ENCODE measurements around the gene ELF2.
"Not testable (repeated sequence)": the region's sequence is repeated elsewhere in the genome, so short reads cannot be mapped to it uniquely, and the experiment has no call there.

The ELF2 gene

DNA sequence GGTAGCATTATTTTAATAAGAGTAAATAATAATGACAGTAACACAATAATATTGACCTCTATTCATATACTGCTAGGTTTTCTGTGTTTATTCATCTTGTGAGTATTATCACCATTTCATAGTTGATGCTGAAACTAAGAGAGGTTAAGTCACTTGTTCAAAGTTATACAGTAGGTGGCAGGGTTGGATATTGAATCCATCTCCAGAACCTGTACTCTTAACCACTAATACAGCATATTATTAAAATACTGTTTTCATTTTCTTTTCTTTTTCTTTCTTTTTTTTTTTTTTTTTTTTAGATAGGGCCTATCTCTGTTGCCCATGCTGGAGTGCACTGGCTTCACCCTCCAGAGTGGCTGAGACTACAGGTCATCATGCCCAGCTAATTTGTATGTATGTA is 7.1 kb upstream of the ELF2 start:
- no peak for DNase-seq

- peak; percentile 20 for DNase-seq
These were observed 1.0 kb upstream of the ELF2 start for GRCh38 chr4:139177869-139178619.

- DNase-seq, result no peak
These were observed 543 bp downstream of the ELF2 start for GRCh38 chr4:139176302-139177048.

- no peak for DNase-seq
These were observed 1.2 kb downstream of the ELF2 start for GRCh38 chr4:139175646-139176301.

DNA sequence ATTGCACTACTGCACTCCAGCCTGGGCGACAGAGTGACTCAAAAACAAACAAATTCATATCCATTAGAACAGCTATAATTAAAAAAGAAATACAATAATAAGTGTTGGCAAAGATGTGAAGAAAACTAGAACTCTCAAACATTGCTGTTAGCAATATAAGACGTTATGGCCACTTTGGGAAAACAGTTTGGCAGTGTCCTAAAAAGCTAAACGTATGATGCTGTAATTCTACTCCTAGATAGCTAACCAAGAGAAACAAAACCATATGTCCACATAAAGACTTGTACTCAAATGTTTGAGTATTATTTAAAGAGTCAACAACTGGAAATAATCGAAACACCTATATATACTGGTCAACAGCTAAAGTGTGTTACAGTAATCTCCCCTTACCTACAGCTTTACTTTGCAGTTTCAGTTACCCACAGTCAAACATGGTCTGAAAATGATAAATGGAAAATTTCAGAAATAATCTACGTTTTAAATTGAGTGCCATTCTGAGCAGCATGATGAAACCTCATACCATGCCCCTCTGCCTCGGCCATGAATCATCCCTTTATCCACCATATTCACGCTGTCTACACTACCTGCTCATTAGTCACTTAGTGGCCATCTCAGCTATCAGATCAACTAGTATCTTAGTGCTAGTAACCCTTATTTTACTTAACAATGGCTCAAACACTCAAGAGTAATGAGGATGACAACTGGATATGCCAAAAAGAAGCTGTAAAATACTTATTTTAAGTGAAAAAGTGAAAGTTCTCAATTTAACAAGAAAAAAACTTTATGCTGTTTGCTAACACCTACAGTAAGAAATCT is 4.9 kb downstream of the ELF2 start:
- DNase-seq, result peak; percentile 17

- DNase-seq, result no peak
These were observed 6.1 kb downstream of the ELF2 start for GRCh38 chr4:139170932-139171331.

DNA sequence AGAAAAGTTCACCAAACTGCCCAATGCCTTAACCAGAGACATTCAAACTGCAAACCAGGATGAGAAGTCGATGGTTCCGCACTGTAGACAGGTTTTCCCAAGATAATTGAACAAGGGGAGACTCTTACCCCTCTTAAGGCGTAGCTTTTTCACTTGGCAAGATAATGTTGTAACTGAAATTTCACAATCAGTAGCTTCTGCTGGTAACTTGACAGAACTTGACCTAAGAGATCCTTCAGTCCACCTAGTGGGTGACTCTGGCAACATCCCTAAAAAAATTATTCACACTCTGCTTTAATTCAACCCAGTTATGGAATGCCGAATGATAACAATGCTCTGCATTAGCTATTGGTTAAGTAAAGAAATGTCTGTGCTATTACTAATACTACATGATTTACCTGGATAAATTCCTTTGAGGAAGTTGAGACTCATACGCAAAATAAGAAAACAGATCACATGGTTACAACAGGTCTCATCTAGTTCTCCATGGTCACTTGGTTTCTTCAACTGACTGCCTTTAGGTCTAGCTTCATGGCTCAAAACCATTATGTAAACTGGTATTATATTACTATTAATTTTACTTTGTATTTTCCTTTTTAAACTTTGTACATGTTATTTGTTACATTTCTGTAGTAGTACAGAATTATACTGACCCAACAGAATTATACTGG is 9.1 kb downstream of the ELF2 start:
- no peak for DNase-seq

DNA sequence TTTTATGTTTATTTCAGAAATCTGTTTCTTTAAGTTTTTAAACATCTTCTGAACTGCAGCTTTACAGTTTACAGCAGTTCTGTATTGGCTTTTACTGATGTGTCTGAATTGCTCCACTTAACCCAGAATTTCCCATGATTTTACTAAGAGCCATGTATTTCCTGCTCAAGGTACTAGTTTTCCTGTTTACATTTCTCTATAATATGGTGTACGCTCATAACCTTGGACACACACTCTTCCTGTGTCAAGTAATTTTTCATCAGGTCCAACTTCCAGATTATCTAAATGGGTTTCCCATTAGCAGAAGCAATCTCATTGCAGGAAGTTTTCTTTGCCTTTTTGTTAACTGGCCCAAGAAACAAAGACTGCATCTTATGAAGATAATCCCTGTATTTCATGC is 12.3 kb downstream of the ELF2 start:
- no peak for DNase-seq

GRCh38 chr4:139163806-139164206 is 13.2 kb downstream of the ELF2 start:
- no peak for DNase-seq

GRCh38 chr4:139157977-139158376 is 19.0 kb downstream of the ELF2 start:
- not testable (repeated sequence) for DNase-seq

DNA sequence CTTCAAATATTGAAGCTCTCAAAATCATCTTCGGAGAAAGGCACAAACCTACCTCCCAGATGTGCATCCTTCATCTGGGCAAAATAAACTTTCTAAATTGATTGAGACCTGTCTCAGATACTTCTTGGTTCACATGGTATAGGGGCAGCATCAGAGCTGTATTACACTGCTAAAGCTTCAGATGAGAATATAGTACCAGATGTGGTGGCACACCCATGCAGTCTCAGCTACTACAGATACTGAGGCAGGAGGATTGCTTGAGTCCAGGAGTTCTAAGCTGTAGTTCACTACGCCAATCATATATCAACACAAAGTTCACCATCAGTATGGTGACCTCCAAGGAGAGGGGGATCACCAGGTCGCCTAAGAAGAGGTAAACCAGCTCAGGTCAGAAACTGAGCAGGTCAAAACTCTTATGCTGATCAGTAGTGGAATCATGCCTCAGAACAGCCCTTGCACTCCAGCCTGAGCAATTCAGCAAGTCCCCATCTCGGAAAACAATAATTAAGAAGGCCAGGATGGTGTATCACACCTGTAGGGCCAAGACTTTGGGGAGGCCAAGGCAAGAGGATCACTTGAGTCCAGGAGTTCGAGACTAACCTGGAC is 22.0 kb downstream of the ELF2 start:
- no peak for DNase-seq

GRCh38 chr4:139154538-139154937 is 22.5 kb downstream of the ELF2 start:
- DNase-seq, result no peak

DNA sequence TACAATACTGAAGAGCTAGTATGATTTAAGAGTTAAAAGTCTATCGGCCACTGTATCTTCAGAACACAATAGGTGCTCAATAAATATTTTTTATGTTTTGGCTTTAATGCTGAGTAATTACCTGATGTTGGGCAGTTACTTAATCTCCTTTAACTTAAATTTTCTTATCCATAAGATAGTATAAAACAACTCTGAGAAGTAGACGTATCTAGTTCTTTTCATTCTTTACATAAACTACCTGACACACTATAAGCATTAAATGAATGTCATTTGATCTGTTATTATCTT is 22.9 kb downstream of the ELF2 start:
- DNase-seq, result no peak

DNA sequence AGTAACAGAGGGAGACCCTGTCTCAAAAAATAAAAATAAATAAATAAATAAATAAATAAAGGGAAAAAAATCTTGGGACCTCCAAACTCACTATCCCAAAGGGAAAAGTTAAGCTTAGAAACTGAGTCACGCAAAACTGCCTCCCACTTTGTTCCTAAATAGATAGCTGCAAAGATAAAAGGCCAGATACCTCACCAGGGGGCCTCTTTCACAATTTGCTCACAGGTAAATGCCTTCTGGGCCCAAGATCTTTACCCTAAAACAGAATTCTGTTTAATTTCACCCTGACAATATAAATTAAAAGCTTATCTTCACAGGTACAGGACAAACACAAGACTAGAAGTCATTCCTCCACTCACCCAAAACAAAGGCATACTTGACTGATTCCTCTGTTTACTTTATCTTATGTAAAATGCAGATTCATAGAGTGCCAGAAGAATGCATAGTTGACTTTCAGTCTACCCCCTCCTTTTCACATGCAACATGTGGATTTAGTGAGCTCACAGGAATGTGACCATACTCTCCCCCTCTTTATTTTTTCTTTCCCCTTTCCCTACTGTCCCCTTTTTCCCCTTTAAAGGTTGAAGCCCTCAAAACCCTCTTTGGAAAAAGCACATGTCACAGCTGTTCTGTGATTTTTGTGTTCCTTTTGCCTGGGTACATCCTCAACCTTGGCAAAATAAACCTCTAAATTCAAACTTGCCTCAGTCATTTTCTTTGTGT is 23.4 kb downstream of the ELF2 start:
- DNase-seq, result no peak

DNA sequence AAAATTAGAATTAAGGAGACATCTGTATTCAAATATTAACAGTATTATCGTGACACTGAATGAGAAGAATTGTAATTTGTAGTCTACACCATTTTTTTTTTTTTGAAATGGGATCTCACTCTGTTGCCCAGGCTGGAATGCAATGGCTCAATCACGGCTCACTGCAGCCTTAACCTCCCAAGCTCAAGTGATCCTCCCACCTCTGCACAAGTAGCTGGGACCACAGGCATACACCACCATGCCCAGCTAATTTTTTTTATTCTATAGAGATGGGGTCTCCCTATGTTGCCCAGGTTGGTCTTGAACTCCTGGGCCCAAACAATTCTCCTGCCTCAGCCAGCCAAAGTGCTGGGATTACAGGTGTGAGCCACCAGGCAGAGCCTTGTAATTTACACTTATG is 24.8 kb downstream of the ELF2 start:
- no peak for DNase-seq

- DNase-seq, result no peak
These were observed 29.9 kb downstream of the ELF2 start for GRCh38 chr4:139146926-139147629.

- DNase-seq, result no peak
These were observed 31.5 kb downstream of the ELF2 start for GRCh38 chr4:139145552-139145932.

GRCh38 chr4:139144911-139145551 is 32.0 kb downstream of the ELF2 start:
- peak; percentile 11 for DNase-seq

DNA sequence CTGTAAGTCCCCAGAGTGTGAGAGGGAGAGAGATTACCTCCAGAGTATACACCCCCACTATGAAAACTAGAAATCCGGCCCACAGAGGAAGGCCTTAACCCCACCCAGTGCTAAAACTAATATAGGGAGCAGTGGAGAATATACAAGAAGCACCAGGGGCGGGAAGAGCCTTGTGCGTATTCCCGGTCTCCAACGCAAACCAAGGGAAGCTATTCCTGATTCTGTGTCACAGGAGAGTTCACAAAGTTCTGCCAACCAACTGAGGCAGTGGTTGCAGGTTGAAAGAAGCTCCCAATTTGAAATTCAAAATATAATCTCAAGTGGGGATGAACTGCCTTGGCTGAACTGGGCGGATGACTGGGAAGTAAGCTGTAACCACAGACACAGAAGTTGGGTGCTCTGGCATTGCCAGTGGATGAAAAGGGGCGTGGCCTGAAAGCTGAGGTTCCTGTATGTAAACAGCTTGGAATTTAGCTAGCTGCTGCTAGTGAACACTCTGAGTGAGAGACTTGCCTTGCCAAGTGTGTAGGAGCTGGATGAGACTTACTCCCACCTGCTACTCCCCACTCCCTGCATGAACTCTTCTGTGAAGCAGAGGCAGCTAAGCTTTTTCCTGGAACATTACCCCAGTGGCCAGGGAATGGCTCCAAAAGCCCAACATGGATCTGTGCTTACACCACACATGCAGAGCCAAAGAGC is 32.7 kb downstream of the ELF2 start:
- DNase-seq, result peak; percentile 4

DNA sequence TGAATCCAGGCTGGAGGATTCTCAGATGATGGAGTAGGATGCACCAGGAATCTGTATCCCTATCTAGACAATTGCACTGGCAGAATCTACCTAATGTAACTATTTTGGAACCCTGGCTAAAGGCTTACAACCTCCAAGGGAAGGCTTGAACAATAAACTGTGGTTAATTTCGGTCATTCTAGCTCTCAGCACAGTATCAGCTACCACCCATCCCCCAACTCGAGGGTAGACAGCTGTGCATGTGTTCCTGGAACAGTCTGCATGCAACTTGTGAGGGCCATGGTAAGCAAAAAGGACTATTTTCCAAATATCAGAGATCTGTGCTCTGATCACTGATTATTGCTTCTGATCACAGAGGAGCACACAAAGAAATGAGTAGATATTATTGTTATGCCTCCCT is 34.0 kb downstream of the ELF2 start:
- DNase-seq, result no peak
